ENCODE results near the gene WIPI1. TPM values are rescaled to one million over a fixed set of nuclear protein-coding genes. Genes with fewer than 3 reads are reported as not detected.

The WIPI1 gene
- total and polyA plus RNA-seq, 9 of the 15 experiments (the other 6 are each of a cell fraction or from before 2014, with no cell fraction given) = 3.7 to 23.5 (median 11.8) TPM

DNA sequence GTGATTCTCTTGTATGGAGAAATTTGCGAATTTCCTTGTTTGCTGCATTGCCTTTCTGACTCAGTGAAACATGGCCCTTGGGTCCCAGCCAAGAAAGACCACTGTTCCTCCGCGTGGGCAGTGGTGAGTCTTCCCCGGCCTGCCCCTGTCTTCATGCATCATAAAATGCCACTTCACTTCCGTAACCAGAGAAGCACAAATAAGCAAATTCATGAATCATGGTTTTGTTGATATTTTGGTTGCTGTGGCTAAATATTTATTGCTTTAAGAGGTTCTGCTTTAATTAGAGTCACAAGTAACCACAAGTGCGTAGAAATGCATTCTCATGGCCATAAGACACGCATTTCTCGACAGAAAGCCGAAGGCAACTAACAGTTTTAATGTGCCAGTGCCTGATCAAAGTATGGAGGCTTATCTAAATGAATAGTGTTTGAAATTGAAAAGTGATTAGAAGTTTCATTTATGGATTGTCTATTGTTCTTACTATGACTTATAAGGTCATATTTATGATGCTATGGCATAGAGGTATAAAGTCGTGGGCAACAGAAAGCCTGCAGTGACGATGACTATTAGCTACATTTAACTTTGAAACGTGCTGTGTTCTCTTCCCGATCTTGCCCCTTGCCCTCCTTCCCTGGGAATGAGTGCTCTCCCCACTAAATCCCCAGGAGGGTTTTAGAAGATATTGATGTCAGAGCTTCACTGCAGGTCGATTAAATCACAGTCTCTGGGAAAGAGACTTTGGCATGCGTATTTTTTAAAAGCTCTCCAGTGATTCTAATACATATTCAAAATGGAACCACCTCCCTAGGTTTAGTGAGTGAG lies 76.0 kb downstream of the WIPI1 start:
- Histone ChIP-seq H3K4me1 (replicated peaks in 1 of 2; ENCODE audit: control insufficient read depth in 2 of 2, insufficient read depth in 2 of 2, low read length in 2 of 2) (no peaks in the 10 kb centered on the region), H3K36me3 (ENCODE audit: control insufficient read depth, insufficient read depth, low read length) (no peaks in the 10 kb centered on the region), H3K4me2 (ENCODE audit: insufficient read depth, low read length) (no peak overlapping the region), H3K9me1 (ENCODE audit: control insufficient read depth, insufficient read depth, low read length) (no peaks in the 10 kb centered on the region), H4K20me1 (replicated peaks; ENCODE audit: control insufficient read depth, insufficient read depth, low read length) (no peaks in the 10 kb centered on the region), H3K4me3 (no peak overlapping the region), H3K27me3 (ENCODE audit: control insufficient read depth in 2 of 2, insufficient read depth in 2 of 2, low read length in 2 of 2) (peaks cover 37 to 43% of the 10 kb centered on the region in 2 experiments), H3K27ac (ENCODE audit: extremely low read depth, low read depth, low read length) (no peak overlapping the region), H3K9me3 (replicated peaks; ENCODE audit: control insufficient read depth, insufficient read depth, low read depth, low read length) (no peaks in the 10 kb centered on the region), H3K9ac (ENCODE audit: insufficient read depth in 1 of 2, low read depth in 2 of 2, low read length in 2 of 2) (no peak overlapping the region), H2AFZ (ENCODE audit: low read depth, low read length) (no peak overlapping the region), H3K79me2 (ENCODE audit: control insufficient read depth, insufficient read depth, low read length) (no peaks in the 10 kb centered on the region)
- no peak for TF ChIP-seq BRD4 (IDR thresholded peaks at IDR 0.05)
- no peak for TF ChIP-seq HMG20A (CRISPR knock-in tag; conservative IDR thresholded peaks at IDR 0.05)
- 0 out of 2 replicates have a peak, but pooled peaks have one; percentile 20 for TF ChIP-seq NFIC (IDR thresholded peaks at IDR 0.05)
- ChIA-PET CTCF (ENCODE audit: low intra/inter-chr PET ratio) (no interaction called here), POLR2A (interaction anchor here (0.8 to 2.1 kb wide), 2 partner anchors 11 to 374 kb away, joined by 3 to 4 read pairs; no protein-coding TSS in a partner anchor)
- FAIRE-seq (no peak), ATAC-seq (no peak), DNase-seq (ENCODE audit: extremely low read depth in 1 of 4, low spot score in 3 of 4) (no peak)
- under 1% methylated on average over 15 of the region's 15 CpGs for WGBS (ENCODE audit: insufficient coverage, low coverage, missing lambda C conversion rate)
- intact Hi-C loops (cut with micrococcal nuclease) = no loop called here
- in situ Hi-C loops (cut with MboI) = no loop called here
- BruUV-seq (replicated peaks) = no TSS peak

Data from K562 (cell line).